GM12801 (cell line): ENCODE measurements around the gene GARIN5B.

Experiments
- TF ChIP-seq, protein P1 (sequence below): IDR thresholded peaks from one replicate; pipeline ENCODE4 v1.5.1; 2011; ENCODE audit warnings: control low read depth; ENCODE audit not compliant: insufficient read length; ENCODE audit errors: extremely low read depth

GARIN5B gene

DNA sequence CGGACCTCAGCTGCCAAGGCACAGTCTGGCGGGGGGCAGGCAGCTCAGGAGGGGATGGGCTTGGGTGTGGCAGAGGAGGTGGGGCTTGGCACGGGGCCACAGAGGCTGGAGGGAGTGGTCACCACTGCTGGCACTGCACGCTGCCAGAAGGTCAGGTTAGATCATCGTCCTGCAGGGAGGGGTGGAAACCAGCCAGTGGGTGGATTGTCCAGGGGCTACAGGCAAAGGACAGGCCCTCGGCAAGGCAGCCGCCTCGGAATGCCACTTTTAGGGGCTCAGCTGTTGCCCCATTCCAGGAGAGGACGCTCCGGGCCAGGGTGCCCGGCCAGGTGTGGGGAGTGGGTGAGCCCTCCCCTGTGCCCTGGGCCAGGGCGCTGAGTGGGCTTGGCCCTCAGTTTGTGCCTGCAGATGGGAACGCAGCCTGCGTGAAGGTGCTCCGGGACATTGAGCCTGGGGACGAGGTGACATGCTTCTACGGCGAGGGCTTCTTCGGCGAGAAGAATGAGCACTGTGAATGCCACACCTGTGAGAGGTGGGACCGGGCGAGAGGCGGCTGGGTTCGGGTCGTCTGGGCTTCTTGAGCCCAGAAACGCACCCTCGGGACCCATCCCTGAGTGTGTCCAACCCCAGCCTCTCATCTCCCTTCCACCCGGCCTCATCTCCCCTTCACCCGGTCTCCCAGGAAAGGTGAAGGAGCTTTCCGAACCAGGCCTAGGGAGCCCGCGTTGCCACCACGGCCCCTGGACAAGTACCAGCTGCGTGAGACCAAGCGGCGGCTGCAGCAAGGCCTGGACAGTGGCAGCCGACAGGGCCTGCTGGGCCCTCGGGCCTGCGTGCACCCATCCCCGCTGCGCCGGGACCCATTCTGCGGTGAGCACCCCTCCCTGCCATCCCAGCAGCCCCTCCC lies 17.0 kb downstream of the GARIN5B start:
- TF ChIP-seq, protein P1, sequence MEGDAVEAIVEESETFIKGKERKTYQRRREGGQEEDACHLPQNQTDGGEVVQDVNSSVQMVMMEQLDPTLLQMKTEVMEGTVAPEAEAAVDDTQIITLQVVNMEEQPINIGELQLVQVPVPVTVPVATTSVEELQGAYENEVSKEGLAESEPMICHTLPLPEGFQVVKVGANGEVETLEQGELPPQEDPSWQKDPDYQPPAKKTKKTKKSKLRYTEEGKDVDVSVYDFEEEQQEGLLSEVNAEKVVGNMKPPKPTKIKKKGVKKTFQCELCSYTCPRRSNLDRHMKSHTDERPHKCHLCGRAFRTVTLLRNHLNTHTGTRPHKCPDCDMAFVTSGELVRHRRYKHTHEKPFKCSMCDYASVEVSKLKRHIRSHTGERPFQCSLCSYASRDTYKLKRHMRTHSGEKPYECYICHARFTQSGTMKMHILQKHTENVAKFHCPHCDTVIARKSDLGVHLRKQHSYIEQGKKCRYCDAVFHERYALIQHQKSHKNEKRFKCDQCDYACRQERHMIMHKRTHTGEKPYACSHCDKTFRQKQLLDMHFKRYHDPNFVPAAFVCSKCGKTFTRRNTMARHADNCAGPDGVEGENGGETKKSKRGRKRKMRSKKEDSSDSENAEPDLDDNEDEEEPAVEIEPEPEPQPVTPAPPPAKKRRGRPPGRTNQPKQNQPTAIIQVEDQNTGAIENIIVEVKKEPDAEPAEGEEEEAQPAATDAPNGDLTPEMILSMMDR = no peak

DNA sequence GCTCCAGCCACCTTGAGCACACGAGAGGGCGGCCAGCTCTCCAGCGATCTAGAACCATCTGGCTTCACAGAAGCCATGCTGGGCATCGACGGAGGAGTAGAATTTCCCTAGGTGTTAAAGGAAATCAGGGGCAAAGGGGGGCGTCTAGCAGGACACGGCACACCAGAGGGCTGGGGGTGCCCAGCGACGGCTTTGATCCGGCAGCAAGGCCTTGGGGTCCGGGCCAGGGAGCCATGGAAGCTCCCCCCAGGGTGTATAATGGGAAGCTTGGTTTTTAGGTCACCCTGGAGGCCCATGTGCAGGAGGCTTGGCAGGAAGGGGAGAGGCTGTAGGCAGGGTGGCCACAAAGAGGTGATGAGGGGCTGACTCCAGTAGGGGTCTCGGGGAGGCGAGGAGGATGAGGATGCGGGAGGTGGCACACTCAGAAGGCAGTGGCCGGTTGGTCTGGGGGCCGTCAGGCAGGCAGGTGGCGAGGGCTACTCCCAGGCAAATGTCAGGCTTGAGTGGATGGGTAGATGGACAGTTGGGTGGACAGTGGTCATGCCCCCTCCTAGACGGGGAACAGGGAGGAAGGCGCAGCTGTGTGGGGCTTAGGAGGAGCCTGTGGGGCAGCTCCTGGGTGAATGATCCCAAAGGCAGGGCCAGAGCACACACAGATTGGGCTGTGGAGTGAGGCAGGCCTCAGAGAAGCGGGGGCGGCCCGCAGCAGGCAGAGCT lies 17.8 kb downstream of the GARIN5B start:
- TF ChIP-seq, protein P1 = no peak

DNA sequence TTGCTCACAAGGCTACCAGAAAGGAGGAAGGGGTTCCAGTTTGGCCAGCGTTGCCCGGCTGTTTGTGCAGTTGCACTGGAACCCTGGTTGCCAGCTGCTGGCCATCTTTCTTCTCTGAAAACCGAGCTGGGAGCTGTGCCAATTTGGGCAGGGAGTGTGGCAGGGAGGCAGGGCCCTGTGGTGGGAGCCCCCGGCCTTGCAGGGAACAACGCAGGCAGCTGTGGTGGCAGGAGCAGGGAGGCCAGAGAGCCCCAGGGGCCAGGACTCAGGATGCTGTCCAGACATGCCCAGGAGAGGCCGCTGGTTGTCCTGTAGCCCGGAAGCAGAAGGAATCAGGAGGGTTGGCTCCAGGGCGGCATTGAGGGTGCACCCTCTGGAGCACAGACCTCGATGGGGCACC lies 18.6 kb downstream of the GARIN5B start:
- TF ChIP-seq, protein P1 = no peak

DNA sequence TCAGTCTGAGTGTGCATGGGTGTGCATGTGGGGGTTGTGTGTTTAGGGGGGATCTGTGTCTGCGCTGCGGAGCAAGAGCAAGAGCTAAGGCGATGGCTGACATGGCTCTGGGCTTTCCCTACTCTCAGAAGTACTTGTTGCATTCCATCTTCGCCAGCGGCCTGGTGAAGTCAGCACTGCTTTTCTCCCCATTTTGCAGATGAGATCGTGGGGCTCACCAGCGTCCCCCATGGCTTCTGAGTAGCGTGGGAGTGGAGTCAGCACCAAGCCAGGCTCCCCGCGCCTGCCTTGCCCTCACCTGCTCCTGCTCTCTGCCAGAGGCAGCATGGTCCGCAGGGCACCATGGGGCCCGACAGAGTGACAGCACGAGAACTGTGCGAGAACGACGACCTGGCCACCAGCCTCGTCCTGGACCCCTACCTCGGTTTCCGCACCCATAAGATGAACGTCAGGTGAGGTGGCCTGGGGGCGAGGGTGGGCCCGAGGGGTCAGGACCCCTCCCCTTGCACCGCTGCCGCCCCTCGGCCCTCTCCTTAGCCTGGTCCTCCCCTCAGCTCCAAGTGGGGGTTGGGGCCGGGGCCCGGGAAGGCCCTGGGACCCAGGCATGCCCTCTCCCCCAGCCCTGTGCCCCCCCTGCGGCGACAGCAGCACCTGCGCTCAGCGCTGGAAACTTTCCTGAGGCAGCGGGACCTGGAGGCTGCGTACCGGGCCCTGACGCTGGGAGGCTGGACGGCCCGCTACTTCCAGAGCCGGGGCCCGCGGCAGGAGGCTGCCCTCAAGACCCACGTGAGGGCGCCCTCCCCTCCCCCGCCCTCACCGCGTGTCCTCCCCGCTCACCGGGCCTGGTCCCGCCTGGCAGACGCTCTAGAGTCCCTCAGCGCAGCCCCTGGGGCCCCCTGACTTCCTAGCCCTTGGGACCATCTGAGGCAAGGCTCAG lies 21.2 kb downstream of the GARIN5B start:
- TF ChIP-seq, protein P1 = no peak

DNA sequence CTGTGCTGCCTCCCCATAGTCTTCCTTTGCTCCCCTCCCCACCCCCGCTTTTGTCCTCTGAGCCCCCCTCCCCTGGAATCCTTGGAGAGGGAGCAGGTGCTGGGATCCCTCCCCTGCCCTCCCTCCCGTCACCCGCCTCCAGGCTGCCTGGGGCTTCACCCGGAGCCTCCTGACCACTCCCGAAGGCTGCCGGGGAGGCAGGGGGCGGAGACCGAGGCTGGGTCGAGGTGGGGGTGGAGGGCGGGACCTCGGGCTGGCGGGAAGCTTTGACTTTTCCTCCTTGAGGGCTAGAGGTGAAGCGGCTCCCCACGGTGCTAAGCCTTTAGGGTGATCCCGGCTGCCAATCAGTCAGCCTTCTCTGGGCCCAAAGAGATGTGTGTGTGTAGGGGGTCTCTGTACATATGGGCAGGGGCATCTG lies 21.9 kb downstream of the GARIN5B start:
- TF ChIP-seq, protein P1 = no peak

DNA sequence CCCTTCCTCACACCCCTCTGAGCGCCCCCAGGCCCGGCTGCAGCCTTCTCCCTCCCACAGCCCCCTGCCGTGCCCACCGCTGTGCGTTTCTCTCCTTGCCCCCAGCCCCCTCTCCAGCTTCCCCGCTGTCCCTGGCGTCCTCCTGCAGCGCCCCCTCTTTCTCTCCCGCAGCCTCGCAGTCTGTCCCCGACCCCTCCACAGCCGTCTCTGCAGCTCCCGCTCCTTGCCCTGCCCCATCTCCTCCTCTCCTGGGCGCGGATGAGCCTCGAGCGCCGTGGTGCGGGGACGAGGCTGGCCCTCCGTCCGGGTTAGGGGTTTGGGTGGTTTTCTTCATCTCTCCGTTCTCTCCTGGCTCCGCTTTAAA lies 22.3 kb downstream of the GARIN5B start:
- TF ChIP-seq, protein P1 = no peak
